ENCODE results near the gene TNIK. TPM values are rescaled to one million over a fixed set of nuclear protein-coding genes. Genes with fewer than 3 reads are reported as not detected.

Gene TNIK
- total RNA-seq, 1 experiment from 2014 or later = not detected

- Histone ChIP-seq H3K27me3 (ENCODE audit: low read length) (no peaks in the 10 kb centered on the region), H4K20me1 (ENCODE audit: insufficient read depth, low read depth, low read length) (no peaks in the 10 kb centered on the region), H3K36me3 (ENCODE audit: insufficient read depth, low read length) (no peaks in the 10 kb centered on the region), H3K9ac (ENCODE audit: low read length) (no peak overlapping the region), H3K4me2 (ENCODE audit: low read depth, low read length, poor library complexity, severe bottlenecking) (no peak overlapping the region), H3K79me2 (ENCODE audit: low read length) (no peaks in the 10 kb centered on the region), H3K4me1 (ENCODE audit: low read length) (no peaks in the 10 kb centered on the region), H3K9me2 (replicated peaks; ENCODE audit: insufficient read depth, low read length) (no peaks in the 10 kb centered on the region), H3K27ac (ENCODE audit: low read length) (no peak overlapping the region), H2AFZ (ENCODE audit: low read length) (no peak overlapping the region), H3K9me3 (ENCODE audit: low read length) (no peaks in the 10 kb centered on the region), H3K4me3 (ENCODE audit: low read length) (no peak overlapping the region)
- no peak for DNase-seq
Measured at GRCh38 chr3:171266740-171267073, 193.5 kb downstream of the TNIK start.

GRCh38 chr3:171266034-171266739 lies 194.0 kb downstream of the TNIK start:
- H3K27ac ChIP-seq (ENCODE audit: low read length) = no peak overlapping the region
- H3K36me3 ChIP-seq (ENCODE audit: insufficient read depth, low read length) = no peaks in the 10 kb centered on the region
- H4K20me1 ChIP-seq (ENCODE audit: insufficient read depth, low read depth, low read length) = no peaks in the 10 kb centered on the region
- H3K4me3 ChIP-seq (ENCODE audit: low read length) = no peak overlapping the region
- H3K9ac ChIP-seq (ENCODE audit: low read length) = no peak overlapping the region
- H3K4me1 ChIP-seq (ENCODE audit: low read length) = no peaks in the 10 kb centered on the region
- no peaks in the 10 kb centered on the region for H3K27me3 ChIP-seq (ENCODE audit: low read length)
- H3K4me2 ChIP-seq (ENCODE audit: low read depth, low read length, poor library complexity, severe bottlenecking) = no peak overlapping the region
- H3K9me2 ChIP-seq (replicated peaks; ENCODE audit: insufficient read depth, low read length) = no peaks in the 10 kb centered on the region
- H2AFZ ChIP-seq (ENCODE audit: low read length) = no peak overlapping the region
- no peak for DNase-seq
- no peaks in the 10 kb centered on the region for H3K79me2 ChIP-seq (ENCODE audit: low read length)
- H3K9me3 ChIP-seq (ENCODE audit: low read length) = no peaks in the 10 kb centered on the region

DNA sequence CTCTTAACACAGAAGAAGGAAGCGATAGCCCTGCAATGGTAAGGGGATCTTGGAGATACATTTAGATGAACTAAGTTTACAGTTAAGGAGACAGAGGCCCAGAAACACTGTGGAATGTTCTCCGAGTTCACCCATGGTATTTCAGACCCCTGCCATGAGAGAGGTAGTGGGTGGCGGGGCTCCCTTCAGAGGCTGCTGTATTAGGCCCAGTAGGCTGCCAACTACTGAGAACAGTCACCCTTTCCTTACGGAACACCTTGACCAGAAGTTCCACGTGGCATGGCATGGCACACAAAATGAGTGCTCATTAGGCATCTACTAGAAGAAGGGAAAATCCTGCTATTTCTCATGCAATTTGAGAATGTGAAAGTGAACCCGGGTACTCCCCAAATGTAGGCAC lies 195.4 kb downstream of the TNIK start:
- Histone ChIP-seq H3K4me2 (ENCODE audit: low read depth, low read length, poor library complexity, severe bottlenecking) (no peak overlapping the region), H3K9me2 (replicated peaks; ENCODE audit: insufficient read depth, low read length) (no peaks in the 10 kb centered on the region), H3K36me3 (ENCODE audit: insufficient read depth, low read length) (no peaks in the 10 kb centered on the region), H3K4me3 (ENCODE audit: low read length) (no peak overlapping the region), H3K27ac (ENCODE audit: low read length) (no peak overlapping the region), H4K20me1 (ENCODE audit: insufficient read depth, low read depth, low read length) (no peaks in the 10 kb centered on the region), H2AFZ (ENCODE audit: low read length) (no peak overlapping the region), H3K9ac (ENCODE audit: low read length) (no peak overlapping the region), H3K9me3 (ENCODE audit: low read length) (no peaks in the 10 kb centered on the region), H3K4me1 (ENCODE audit: low read length) (no peaks in the 10 kb centered on the region), H3K79me2 (ENCODE audit: low read length) (no peaks in the 10 kb centered on the region), H3K27me3 (ENCODE audit: low read length) (no peaks in the 10 kb centered on the region)
- DNase-seq = no peak

- no peaks in the 10 kb centered on the region for H4K20me1 ChIP-seq (ENCODE audit: insufficient read depth, low read depth, low read length)
- H3K9me2 ChIP-seq (replicated peaks; ENCODE audit: insufficient read depth, low read length) = no peaks in the 10 kb centered on the region
- H3K36me3 ChIP-seq (ENCODE audit: insufficient read depth, low read length) = no peaks in the 10 kb centered on the region
- no peaks in the 10 kb centered on the region for H3K79me2 ChIP-seq (ENCODE audit: low read length)
- no peak overlapping the region for H3K4me3 ChIP-seq (ENCODE audit: low read length)
- no peak overlapping the region for H3K27ac ChIP-seq (ENCODE audit: low read length)
- no peaks in the 10 kb centered on the region for H3K27me3 ChIP-seq (ENCODE audit: low read length)
- no peaks in the 10 kb centered on the region for H3K4me1 ChIP-seq (ENCODE audit: low read length)
- H3K9ac ChIP-seq (ENCODE audit: low read length) = no peak overlapping the region
- no peak overlapping the region for H2AFZ ChIP-seq (ENCODE audit: low read length)
- DNase-seq = no peak
- H3K4me2 ChIP-seq (ENCODE audit: low read depth, low read length, poor library complexity, severe bottlenecking) = no peak overlapping the region
- no peaks in the 10 kb centered on the region for H3K9me3 ChIP-seq (ENCODE audit: low read length)
Measured at GRCh38 chr3:171262431-171262830, 197.8 kb downstream of the TNIK start.

DNA sequence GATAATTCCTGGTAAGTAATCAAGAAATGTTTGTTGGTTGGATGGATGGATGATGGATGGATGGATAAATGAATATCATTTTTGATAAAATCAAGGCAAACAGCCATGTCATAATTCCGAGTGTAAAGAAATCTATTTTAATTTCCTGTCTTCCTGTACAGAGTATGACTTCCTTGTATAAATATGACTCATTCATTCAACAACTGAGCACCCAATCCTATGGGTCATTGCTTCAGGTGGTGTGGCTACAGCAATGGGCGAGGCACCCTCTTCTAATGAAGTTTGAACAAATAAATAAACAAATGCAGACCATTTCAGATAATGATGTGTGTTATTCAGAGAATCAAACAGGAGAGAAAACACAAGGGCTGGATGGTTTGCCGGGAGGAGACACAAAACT lies 198.7 kb downstream of the TNIK start:
- no peak overlapping the region for H3K4me2 ChIP-seq (ENCODE audit: low read depth, low read length, poor library complexity, severe bottlenecking)
- no peaks in the 10 kb centered on the region for H3K4me1 ChIP-seq (ENCODE audit: low read length)
- no peaks in the 10 kb centered on the region for H3K79me2 ChIP-seq (ENCODE audit: low read length)
- H3K4me3 ChIP-seq (ENCODE audit: low read length) = no peak overlapping the region
- no peaks in the 10 kb centered on the region for H3K9me2 ChIP-seq (replicated peaks; ENCODE audit: insufficient read depth, low read length)
- H2AFZ ChIP-seq (ENCODE audit: low read length) = no peak overlapping the region
- no peaks in the 10 kb centered on the region for H3K9me3 ChIP-seq (ENCODE audit: low read length)
- no peak overlapping the region for H3K9ac ChIP-seq (ENCODE audit: low read length)
- H3K27me3 ChIP-seq (ENCODE audit: low read length) = no peaks in the 10 kb centered on the region
- H4K20me1 ChIP-seq (ENCODE audit: insufficient read depth, low read depth, low read length) = no peaks in the 10 kb centered on the region
- no peak overlapping the region for H3K27ac ChIP-seq (ENCODE audit: low read length)
- H3K36me3 ChIP-seq (ENCODE audit: insufficient read depth, low read length) = no peaks in the 10 kb centered on the region
- DNase-seq = no peak

DNA sequence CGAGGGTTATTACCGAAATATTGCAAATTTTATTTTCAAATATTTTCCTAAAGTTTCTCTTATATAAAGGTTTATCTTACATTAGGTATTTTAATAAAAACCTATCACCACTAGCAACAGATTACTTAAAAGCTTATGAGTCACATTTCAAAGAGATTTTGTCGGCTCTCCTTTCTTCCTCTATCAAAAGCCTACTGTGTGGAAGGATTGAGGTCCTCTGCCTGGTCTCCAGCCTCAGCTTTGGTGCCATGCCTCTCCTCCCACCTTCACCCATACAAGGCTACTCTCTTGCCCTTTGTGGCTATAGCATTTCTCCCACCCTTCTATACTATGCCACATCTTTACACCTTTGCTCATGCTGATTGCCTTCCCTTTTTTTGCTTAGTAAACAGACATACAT lies 199.3 kb downstream of the TNIK start:
- Histone ChIP-seq H2AFZ (ENCODE audit: low read length) (no peak overlapping the region), H3K9ac (ENCODE audit: low read length) (no peak overlapping the region), H3K4me1 (ENCODE audit: low read length) (no peaks in the 10 kb centered on the region)

GRCh38 chr3:171260466-171260865 lies 199.7 kb downstream of the TNIK start:
- Histone ChIP-seq H3K9me3 (ENCODE audit: low read length) (no peaks in the 10 kb centered on the region), H3K9me2 (replicated peaks; ENCODE audit: insufficient read depth, low read length) (no peaks in the 10 kb centered on the region), H3K27me3 (ENCODE audit: low read length) (no peaks in the 10 kb centered on the region), H3K27ac (ENCODE audit: low read length) (no peak overlapping the region), H3K4me2 (ENCODE audit: low read depth, low read length, poor library complexity, severe bottlenecking) (no peak overlapping the region), H3K36me3 (ENCODE audit: insufficient read depth, low read length) (no peaks in the 10 kb centered on the region), H3K4me3 (ENCODE audit: low read length) (no peak overlapping the region), H2AFZ (ENCODE audit: low read length) (no peak overlapping the region), H3K9ac (ENCODE audit: low read length) (no peak overlapping the region), H3K4me1 (ENCODE audit: low read length) (no peaks in the 10 kb centered on the region), H4K20me1 (ENCODE audit: insufficient read depth, low read depth, low read length) (no peaks in the 10 kb centered on the region), H3K79me2 (ENCODE audit: low read length) (no peaks in the 10 kb centered on the region)
- DNase-seq = no peak

More for the DNA sequence above, 199.3 kb downstream of the TNIK start:
- no peak for DNase-seq
- no peak overlapping the region for H3K27ac ChIP-seq (ENCODE audit: low read length)
- no peaks in the 10 kb centered on the region for H4K20me1 ChIP-seq (ENCODE audit: insufficient read depth, low read depth, low read length)
- H3K4me2 ChIP-seq (ENCODE audit: low read depth, low read length, poor library complexity, severe bottlenecking) = no peak overlapping the region
- H3K36me3 ChIP-seq (ENCODE audit: insufficient read depth, low read length) = no peaks in the 10 kb centered on the region
- no peaks in the 10 kb centered on the region for H3K9me2 ChIP-seq (replicated peaks; ENCODE audit: insufficient read depth, low read length)
- no peaks in the 10 kb centered on the region for H3K79me2 ChIP-seq (ENCODE audit: low read length)
- H3K27me3 ChIP-seq (ENCODE audit: low read length) = no peaks in the 10 kb centered on the region
- no peak overlapping the region for H3K4me3 ChIP-seq (ENCODE audit: low read length)
- H3K9me3 ChIP-seq (ENCODE audit: low read length) = no peaks in the 10 kb centered on the region

DNA sequence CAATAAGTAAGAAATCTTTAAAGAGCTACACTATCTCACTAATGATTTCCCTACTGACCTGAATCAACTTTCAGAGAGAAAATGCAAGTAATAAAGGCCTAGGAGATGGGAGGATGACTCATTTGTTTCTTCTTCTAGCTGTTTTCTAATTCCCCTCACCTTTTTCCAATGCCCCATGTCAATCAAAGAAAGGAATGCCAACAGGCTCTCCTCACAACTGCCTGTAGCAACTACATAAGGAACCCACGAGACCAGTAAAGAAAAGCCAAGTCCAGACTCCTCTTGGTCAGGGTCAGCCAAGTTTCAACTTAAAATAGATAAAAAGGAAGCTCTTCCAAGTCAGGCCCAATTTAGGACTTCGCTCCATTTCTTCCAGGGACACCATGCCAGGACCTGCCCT lies 201.9 kb downstream of the TNIK start:
- H3K36me3 ChIP-seq (ENCODE audit: insufficient read depth, low read length) = no peaks in the 10 kb centered on the region
- H3K4me2 ChIP-seq (ENCODE audit: low read depth, low read length, poor library complexity, severe bottlenecking) = no peak overlapping the region
- DNase-seq = no peak
- no peak overlapping the region for H3K4me3 ChIP-seq (ENCODE audit: low read length)
- no peaks in the 10 kb centered on the region for H3K27me3 ChIP-seq (ENCODE audit: low read length)
- H3K9me3 ChIP-seq (ENCODE audit: low read length) = no peaks in the 10 kb centered on the region
- no peak overlapping the region for H2AFZ ChIP-seq (ENCODE audit: low read length)
- H3K9me2 ChIP-seq (replicated peaks; ENCODE audit: insufficient read depth, low read length) = no peaks in the 10 kb centered on the region
- no peak overlapping the region for H3K9ac ChIP-seq (ENCODE audit: low read length)
- no peaks in the 10 kb centered on the region for H3K79me2 ChIP-seq (ENCODE audit: low read length)
- no peaks in the 10 kb centered on the region for H3K4me1 ChIP-seq (ENCODE audit: low read length)
- H4K20me1 ChIP-seq (ENCODE audit: insufficient read depth, low read depth, low read length) = no peaks in the 10 kb centered on the region
- no peak overlapping the region for H3K27ac ChIP-seq (ENCODE audit: low read length)
